Measurements from ENCODE around the gene MERTK.
"Not testable (repeated sequence)": the region's sequence is repeated elsewhere in the genome, so short reads cannot be mapped to it uniquely, and the experiment has no call there.

Gene MERTK

GRCh38 chr2:112007493-112007892 lies 109.1 kb downstream of the MERTK start:
- DNase-seq (ENCODE audit: low read depth in 2 of 2, low spot score in 1 of 2), result no peak

GRCh38 chr2:112008910-112009485 lies 110.6 kb downstream of the MERTK start:
- no peak for DNase-seq (ENCODE audit: low read depth in 2 of 2, low spot score in 1 of 2)

GRCh38 chr2:112010751-112011150 lies 112.3 kb downstream of the MERTK start:
- no peak for DNase-seq (ENCODE audit: low read depth in 2 of 2, low spot score in 1 of 2)

- no peak for DNase-seq (ENCODE audit: low read depth in 2 of 2, low spot score in 1 of 2)
These were observed 114.1 kb downstream of the MERTK start for GRCh38 chr2:112012556-112012955.

DNA sequence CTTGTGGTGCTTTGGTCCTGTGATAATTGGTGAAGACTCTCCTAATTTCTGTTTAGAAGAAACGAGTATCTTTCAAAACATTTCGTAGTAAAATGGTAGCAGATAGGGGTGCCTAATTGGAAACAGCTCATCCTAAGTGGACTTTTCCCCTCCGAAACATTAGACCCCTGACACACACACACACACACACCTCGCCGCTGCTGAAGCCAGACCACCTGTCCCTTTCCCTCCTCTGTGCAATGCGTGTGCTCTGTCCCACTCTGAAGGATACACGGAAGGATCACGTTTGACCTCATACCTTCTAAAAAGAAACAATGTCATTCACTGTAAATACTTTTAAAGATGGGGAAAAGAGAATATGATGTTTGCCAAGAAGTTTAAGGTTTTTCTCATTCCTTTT lies 120.4 kb downstream of the MERTK start:
- no peak for DNase-seq (ENCODE audit: low read depth in 2 of 2, low spot score in 1 of 2)

DNA sequence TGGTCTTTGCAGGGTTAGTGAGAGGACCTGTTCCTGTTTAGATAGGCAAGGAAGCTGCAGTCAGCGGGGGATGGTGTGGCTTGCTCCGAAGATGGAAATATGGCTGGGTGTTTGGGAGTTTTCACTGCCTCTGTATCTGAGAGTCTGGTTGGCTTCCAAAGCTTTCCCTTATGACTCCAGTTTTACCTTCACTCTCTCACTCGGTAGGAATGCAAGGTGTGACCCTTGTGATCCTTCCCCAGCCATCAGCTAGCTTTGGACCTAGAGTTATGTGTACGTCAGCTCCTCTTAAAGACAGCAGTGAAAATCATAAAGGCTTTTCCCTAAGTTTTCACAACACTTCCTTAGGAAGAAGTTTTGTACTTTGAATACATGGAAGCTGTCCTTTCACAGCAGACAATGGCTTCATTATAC lies 121.2 kb downstream of the MERTK start:
- no peak for DNase-seq (ENCODE audit: low read depth in 2 of 2, low spot score in 1 of 2)

GRCh38 chr2:112020561-112020960 lies 122.2 kb downstream of the MERTK start:
- DNase-seq (ENCODE audit: low read depth in 2 of 2, low spot score in 1 of 2), result no peak

DNA sequence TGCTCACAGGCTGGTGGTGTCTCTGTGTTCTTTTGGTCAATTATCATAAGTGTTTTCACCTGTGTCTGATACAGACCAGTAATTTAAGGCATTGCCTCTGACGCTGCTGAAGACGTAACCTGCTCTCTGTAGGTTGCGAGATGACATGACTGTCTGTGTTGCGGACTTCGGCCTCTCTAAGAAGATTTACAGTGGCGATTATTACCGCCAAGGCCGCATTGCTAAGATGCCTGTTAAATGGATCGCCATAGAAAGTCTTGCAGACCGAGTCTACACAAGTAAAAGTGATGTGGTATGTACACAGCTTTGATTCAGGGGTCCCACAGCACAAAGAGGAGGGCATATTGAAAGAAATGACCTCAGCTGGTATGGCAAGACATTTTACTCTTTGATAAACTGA lies 122.9 kb downstream of the MERTK start:
- DNase-seq (ENCODE audit: low read depth in 2 of 2, low spot score in 1 of 2), result no peak

GRCh38 chr2:112021781-112022231 lies 123.4 kb downstream of the MERTK start:
- no peak for DNase-seq (ENCODE audit: low read depth in 2 of 2, low spot score in 1 of 2)

- no peak for DNase-seq (ENCODE audit: low read depth in 2 of 2, low spot score in 1 of 2)
These were observed 125.3 kb downstream of the MERTK start for GRCh38 chr2:112023707-112024106.

GRCh38 chr2:112024231-112024630 lies 125.8 kb downstream of the MERTK start:
- no peak for DNase-seq (ENCODE audit: low read depth in 2 of 2, low spot score in 1 of 2)

- no peak for DNase-seq (ENCODE audit: low read depth in 2 of 2, low spot score in 1 of 2)
These were observed 126.6 kb downstream of the MERTK start for GRCh38 chr2:112024896-112025491.

DNA sequence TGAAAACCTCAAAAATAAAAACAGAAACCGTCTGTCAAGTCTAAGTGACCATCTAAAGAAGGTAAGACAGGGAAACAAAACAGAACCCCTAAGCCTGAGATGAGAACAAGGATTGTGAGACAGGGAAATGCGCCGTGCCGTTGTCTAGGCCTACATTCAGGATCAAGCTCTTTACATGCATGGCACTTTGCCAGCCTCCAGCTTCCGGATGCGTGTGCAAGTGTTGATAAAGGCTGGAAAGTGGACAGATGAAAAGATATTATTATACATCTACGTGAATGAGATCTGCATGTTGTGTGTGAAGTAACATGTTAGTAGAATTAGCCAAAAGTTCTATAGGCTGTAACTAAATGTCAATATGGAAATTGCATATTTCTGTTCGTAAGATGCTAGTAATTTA lies 128.1 kb downstream of the MERTK start:
- no peak for DNase-seq (ENCODE audit: low read depth in 2 of 2, low spot score in 1 of 2)

- DNase-seq (ENCODE audit: low read depth in 2 of 2, low spot score in 1 of 2), result no peak
These were observed 129.4 kb downstream of the MERTK start for GRCh38 chr2:112027767-112028166.

DNA sequence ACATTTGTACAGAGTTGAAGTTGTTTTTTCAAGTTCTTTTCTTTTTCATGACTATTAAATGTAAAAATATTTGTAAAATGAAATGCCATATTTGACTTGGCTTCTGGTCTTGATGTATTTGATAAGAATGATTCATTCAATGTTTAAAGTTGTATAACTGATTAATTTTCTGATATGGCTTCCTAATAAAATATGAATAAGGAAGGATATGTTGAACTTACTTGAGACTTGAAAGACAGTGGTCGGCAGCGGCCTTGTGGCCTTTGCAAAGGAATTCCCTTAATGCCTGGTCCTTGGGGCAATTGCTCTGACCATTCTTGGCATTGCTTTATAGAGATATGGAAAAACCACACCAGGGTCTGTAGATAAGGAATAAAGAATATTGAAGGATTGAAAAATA lies 130.8 kb downstream of the MERTK start:
- no peak for DNase-seq (ENCODE audit: low read depth in 2 of 2, low spot score in 1 of 2)

DNA sequence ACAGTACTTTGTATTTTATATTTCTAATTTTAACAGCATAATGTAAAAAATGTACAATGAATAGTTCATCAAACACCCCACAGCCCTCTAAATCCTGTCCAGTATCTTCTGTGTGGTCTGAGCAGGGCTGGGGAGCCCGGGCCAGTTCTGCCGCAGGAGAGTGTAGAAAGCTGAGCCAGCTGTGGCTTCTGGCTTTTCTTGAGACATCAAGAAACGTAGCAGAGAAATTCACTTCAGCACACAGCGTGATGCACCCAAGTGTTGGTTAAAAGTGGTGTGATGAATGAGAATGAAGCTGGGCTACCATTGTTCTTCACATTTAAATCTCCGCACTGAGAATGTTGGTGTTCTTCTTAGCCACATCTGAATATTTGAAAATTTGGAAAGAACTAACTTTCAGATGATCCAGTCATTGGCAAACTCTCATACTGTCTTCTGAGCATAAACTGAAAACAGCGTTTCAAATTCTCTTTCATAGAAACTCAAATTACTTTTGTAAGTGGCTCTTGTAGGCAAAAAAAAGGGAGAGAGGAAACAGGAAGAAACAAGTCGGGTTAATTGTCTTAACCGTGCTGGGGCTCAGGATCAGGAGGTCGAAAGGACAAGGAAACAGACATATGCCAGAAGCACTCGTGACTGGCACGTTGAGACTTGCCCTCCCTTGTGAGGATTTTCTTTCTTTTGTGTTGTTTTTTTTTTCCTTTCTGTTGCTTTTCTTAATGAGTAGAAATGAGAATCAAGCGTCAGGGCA lies 133.2 kb downstream of the MERTK start:
- DNase-seq (ENCODE audit: low read depth in 2 of 2, low spot score in 1 of 2), result no peak

GRCh38 chr2:112032224-112032586 lies 133.8 kb downstream of the MERTK start:
- DNase-seq (ENCODE audit: low read depth in 2 of 2, low spot score in 1 of 2), result no peak

DNA sequence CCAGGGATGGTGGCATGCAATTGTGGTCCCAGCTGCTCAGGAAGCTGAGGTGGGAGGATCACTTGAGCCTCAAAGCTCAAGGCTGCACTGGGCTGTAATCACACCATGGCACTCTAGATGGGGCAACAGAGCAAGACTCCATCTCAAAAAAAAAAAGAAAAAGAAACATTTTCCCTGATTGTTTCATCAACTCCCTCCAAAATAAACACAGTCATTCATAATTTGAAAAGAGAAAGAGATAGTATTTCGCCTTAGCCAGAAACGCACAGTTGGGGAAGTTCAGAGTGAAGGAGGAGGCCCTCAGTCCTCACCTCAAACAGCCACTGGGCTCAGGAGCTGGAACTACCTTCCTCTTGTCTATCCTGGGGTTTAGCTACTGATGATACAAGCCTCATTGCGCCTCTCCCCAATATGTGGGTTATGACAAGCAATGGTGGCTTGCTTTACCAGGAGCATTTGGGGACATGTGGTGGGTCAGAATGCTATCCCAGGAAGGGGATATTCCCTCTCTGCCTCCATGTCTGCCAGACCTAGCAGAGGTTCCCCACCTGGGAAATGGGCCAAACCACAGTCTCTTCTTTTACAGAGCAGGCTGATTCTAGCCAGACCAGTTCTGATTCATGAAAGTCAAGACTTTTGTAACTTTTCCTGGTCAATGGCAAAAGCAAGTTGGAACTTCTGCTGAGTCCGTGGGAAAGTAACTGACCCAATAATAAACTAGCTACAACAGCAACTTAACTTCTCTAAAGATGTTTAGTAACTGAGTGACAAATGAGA lies 134.5 kb downstream of the MERTK start:
- DNase-seq (ENCODE audit: low read depth in 2 of 2, low spot score in 1 of 2), result no peak

GRCh38 chr2:112033600-112033999 lies 135.2 kb downstream of the MERTK start:
- no peak for DNase-seq (ENCODE audit: low read depth in 2 of 2, low spot score in 1 of 2)

- no peak for DNase-seq (ENCODE audit: low read depth in 2 of 2, low spot score in 1 of 2)
These were observed 136.5 kb downstream of the MERTK start for GRCh38 chr2:112034924-112035323.

GRCh38 chr2:112035786-112036185 lies 137.4 kb downstream of the MERTK start:
- DNase-seq (ENCODE audit: low read depth in 2 of 2, low spot score in 1 of 2), result no peak

DNA sequence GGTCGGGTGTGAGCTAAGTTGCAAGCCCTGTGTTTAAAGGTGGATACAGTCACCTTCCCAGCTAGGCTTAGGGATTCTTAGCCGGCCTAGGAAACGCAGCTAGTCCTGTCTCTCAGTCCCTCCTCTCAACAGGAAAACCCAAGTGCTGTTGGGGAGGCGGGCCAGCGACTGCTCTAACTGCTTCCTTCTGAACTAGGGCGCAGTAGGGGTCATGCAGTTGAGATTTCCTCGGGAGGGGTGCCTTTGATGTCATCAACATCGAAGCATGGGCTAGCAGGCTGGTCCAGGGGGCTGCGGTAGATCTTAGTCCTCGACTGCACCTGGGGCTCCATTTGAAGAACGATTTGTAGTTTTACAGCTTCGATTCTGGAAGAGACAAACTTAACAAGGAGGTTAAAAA lies 141.1 kb downstream of the MERTK start:
- DNase-seq (ENCODE audit: low read depth in 2 of 2, low spot score in 1 of 2), result not testable (repeated sequence)
